ENCODE results near the gene MT1M.
"Not testable (repeated sequence)": the region's sequence is repeated elsewhere in the genome, so short reads cannot be mapped to it uniquely, and the experiment has no call there.

Gene MT1M

DNA sequence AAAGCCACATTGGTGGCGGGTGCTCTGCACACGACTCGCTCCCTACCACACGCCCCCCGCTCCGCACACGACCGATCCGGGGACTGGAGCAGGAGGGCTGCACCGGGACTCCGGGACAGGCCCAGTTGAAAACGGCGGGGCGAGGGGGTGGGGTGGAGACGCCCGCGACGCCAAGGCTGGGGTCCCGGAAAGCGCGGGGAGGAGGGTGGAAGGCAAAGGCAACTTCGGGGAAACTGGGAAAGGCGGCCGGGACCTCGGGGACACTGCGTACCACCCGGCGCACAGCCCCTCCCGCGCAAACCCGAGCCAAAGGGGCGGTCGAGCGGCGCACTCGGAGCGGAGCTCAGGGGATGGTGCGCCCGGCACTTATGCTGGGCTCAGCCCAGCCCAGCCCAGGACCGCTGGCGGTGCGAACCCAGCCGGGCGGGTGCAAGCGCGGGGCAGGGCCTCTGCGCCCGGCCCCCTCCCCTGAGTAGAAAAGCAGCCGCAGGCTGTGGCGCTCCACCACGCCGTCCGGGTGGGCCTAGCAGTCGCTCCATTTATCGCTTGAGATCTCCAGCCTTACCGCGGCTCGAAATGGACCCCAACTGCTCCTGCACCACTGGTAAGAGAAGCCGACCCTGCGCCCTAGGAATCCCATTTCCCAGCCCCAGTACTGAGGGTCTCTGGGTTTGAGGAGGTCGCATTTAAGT is at the start of gene MT1M:
Gene MT1M (plus strand): TSS at position 504 of the 692 bp plus-strand sequence. CDS start 73 bp downstream, at position 577.
- no peak for DNase-seq

DNA sequence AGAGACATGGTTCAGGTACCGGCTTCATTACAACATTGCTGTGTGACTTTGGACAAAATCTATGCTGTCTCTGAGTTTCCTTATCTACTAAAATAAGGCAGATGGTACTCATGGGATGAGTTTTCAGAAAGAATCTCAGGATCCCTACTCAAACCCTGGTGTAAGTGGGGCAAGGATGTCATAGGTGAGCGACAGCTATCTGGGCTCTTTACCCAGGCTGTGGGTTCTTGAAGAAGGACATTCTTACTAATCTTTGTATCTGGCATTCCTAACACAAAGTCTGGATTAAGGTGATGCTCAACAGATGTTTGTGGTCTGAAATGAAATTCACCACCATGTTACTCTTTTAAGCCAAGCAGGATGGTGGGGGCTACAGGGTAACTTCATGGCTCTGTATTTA is 49.5 kb upstream of the MT1M start:
- DNase-seq = not testable (repeated sequence)

DNA sequence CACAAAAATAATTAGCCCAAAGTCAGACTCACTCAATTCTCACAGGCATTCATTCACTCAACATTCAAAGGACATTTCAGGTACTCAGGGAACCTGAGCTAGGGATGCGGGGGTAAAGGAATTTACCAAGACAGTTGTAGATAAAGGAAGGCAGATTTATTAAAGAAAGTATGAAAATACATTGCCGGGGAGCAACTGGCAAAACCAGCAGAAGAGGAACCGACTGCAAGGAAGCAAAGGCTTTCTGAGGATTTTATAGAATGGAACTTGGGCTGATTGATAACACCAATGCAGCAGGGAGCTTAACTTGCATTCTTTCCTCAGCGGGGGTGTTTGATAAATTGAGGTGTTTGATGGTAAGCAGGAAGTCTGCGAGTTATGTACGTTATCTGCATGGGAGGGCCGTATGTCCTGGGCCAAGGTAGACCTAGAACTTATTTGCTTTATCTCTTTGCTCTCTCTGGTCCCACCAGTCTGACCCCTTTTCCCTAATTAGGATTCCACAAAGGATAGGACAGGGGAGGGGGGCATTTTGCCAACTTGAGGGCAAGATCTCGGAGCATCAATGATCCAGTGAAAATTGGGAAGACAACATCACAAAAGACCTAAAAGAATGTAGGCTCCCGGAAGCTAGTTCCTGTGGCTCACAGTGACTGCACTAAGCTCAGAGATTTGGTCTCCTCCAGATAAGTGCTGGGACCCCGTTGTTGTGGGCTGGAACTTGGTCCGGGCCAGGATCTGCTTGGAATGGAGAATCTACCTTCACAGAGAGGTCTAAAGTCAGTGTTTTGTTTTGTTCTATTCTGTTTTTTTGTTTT is 48.9 kb upstream of the MT1M start:
- DNase-seq = no peak

DNA sequence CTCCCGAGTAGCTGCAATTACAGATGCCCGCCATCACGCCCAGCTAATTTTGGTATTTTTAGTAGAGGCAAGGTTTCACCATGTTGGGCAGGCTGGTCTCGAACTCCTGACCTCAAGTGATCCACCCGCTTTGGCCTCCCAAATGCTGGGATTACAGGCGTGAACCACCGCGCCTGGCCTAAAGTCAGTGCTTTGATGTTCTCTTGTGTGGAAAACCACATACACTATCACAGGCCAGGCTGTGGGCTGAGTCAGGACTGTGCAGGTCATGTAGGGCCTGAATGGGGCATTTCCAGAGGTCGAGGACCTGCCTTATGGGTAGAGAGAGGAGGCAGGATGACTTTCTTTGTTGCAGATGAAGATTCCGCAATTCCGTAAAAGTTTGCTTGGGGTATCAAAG is 48.2 kb upstream of the MT1M start:
- no peak for DNase-seq

DNA sequence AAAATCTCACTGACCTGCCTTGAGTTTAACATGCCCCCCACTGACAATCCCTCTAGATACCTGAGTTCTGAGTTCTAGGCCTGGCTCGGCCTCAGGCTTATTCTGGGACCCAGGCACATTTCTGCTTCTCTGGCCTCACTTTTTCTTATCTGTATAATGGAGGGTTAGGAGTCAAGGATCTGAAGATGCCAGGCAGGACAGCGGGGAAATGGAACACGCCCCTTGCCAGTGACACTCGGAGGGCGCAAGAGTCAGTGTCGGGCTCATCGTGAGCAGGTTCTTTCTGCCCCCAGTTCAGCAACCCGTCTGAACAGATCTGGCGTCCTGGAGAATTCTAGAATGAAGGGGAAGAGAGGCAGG is 43.7 kb upstream of the MT1M start:
- DNase-seq = no peak

DNA sequence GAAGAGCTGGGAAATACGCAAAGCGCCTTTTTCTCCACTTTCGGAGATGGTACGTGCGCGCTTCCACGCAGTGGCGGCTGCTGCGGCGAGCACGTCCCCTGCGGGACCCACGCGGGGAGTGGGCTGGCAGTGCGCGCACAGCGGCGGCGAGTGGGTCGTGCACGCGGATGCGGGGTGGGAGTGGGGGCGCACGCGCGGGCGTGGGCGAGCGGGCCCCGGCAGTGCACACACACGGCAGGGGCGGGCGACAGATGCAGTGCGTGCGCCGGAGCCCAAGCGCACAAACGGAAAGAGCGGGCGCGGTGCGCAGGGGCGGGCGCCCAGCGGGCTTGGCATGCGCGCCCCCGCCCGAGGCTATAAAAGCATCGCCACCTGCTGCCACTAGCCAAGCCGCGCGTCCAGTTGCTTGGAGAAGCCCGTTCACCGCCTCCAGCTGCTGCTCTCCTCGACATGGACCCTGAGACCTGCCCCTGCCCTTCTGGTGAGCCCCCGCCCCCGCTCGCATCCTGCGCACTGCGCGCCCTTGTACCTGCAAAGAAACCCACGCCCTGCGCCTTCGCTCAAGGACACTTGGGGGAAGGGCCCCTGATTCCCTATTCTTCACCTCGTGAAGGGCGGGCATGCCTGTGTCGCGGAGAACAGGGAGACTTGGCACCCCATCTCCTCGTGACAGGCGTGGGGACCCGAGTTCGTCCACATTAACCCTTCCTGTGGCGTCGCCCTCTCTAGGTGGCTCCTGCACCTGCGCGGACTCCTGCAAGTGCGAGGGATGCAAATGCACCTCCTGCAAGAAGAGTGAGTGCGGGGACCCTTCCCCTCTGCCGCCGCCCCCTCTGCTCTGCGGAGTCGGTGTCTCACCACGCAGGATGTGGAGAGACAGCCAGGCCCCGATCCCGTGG is 43.1 kb upstream of the MT1M start, which contains the start of gene MT3:
Gene MT3 (plus strand): TSS at position 388 of the 899 bp plus-strand sequence. CDS start 63 bp downstream, at position 451.
- no peak for DNase-seq

DNA sequence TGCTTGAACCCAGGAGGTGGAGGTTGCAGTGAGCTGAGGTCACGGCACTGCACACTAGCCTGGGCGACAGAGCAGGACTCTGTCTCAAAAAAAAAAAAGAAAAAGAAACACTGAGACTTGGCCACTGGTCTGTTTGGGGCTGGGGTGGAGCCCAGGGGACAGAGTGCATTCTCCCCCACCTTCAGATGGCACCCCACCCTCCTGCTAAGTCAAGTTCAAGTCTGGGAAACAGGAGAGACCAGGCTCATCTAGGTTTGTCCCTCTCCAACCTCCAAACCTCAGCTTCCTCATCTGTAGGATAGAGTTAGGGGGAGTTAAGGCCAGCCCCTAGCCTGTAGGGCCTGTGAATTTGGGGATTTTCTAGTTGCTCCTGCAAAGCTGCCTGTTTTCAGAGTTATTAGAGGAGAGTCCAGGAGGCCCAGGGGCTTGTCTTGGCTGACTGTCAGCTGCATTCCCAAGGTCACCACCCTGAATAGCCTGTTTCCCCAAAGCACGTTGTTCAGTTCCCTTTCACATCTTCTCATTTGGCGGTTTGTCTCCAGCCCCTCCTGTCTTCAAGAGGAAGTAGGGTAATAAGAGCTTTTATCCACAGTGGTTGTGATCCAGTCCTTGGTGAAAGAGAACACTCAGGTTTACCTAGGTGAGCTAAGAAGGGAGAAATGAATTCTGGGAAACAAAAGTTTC is 40.9 kb upstream of the MT1M start:
- DNase-seq = no peak

DNA sequence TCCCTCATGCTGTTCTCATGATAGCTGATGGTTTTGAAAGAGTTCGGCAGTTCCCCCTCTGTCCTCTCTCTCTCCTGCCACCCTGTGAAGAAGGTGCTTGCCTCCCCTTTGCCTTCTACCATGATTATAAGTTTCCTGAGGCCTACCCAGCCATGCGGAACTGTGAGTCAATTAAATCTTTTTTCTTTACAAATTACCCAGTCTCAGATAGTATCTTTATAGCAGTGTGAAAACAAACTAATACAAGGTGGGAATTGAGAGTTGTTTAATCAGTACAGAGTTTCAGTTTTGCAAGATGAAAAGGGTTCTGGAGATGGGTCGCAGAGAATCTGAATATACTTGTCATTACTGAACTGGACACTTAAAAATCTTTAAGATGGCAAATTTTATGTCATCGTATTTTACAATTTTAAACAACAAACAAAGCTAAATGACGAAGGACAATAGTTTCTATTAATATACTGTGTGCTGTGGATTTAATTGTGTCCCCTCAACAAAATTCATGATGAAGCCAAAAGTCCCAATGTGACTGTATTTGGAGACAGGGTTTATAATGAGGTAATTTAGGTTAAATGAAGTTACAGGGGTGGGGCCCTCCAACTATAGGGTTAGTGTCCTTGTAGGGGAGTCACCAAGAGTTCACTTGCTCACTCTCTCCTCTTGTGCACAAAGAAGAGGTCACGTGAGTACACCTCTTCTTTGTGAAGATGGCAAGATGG is 38.7 kb upstream of the MT1M start:
- DNase-seq = no peak

DNA sequence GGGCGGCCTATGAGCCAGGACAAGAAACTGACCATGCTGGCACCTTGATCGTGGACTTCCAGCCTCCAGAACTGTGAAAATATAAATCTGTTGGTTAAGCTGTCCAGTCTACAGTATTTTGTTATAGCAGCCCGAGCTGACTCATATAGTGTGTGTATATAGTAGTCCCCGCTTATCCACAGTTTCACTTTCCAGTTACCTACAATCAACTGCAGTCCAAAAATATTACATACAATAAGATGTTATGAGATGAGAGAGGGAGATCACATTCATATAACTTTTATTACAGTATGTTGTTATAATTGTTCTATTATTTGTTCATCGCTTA is 38.2 kb upstream of the MT1M start:
- no peak for DNase-seq

DNA sequence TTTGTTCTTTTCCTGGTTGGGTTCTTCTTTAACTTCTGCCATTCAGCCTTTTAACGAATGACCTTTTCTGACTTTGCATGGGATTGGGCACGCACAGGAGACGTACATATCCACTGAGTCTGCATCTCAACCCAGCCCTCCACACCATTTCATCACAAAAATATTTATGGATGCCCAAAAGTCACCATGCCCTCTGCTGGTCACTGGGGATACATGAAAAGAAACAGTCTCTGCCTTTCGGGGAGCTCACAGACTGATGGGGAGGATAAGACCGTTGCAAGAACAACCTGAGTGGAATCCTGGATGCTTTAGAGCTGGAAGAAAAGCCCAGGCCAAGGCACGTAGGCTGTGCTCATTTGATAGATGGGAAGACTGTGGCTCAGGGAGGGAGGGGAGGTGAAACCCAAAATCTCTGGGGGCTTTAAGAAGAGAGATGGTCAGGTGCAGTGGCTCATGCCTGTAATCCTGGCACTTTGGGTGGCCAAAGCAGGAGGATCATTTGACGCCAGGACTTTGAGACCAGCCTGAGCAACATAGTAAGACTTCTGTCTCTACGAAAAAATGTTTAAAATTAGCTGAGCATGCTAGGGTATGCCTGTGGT is 32.0 kb upstream of the MT1M start:
- DNase-seq = peak; percentile 44

DNA sequence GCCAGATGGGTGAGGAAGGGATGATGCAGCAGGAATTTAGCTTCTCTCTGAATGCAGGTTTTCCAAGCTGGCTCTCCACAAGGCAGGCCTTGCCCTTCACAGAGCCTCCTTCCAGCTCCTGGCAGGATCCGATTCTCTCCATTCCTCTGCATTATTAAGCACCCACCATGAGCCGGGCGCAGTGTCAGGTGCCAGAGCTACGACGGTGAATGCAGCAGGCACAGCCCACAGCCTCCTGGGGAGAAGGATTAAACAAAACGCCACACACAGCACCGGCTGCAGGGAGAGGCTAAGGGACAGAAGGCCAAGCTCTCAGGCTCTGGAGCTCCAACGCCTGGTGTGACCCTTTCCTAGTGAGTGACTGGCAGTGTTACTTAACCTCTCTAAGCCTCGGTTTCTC is 31.1 kb upstream of the MT1M start:
- DNase-seq = no peak

DNA sequence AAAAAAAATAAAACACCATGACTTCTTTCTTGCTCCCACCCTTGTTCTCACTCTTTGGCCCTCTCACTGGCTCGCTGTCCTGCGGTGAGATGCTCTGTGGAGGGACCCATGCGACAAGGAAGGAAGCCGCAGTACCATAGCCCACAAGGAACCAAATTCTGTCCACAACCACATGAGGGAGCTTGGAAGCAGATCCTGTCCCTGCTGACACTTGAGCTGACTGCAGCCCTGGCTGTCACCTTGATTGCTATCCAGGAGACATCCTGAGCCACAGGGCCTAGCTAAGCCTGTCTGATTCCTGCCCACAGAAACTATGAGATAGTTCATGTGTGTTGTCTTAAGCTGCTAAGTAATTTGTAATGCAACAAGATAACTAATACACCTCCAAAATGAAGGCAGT is 28.9 kb upstream of the MT1M start:
- DNase-seq = peak; percentile 44

DNA sequence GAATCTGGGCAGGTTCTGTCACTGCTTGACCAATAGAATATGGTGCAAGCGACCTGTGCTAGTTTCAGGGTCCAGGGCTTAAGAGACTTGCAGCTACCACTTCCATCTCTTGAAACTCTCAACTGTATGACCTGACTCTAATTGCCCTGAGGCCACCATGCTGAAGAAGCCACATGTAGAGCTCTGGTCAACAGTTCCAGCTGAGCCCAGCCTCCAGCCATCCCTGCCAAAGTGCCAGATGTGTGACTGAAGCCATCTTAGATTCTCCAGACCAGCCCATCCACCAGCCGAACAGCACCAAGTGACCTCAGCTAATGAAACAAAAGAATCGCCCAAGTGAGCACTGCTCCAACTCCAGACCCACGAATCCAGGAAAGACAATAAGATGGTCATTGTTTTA is 27.5 kb upstream of the MT1M start:
- no peak for DNase-seq

DNA sequence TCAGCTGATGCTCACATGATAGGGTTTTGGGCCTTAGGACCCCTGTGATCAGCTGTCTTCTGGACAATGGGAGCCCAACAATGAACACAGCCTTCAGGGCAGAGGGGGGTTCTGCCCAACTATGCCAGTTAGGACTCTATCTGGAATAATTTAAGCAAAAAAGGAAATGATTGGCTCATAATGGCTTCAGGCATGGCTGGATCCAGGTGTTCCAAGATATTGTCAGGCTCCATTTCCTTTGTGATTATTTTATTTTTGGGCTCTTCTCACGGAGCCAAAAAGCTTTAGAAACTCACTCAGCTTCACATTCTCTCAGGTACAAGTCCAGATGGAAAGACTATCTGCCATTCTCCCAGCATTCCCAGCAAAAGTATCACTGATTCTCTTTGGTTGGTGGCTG is 27.0 kb upstream of the MT1M start:
- DNase-seq = no peak

DNA sequence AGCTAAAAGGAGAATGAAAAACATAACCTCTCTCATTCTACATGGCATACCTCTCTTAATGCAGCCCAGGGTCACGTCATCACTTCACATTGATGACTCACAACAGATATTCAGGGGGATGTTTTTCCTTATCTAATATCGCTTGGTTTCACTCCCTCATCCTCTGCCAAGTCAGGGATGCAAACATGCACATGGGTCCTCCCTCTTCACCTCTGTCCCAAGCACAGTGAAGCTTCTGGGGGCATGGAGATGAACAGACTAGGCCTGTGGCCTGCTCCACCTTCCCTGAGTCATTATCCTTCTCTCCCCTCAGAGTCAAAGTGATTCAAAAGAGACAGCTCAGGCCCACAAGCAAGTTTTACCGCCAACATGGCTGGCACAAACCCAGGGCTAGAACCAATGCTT is 26.4 kb upstream of the MT1M start:
- no peak for DNase-seq

DNA sequence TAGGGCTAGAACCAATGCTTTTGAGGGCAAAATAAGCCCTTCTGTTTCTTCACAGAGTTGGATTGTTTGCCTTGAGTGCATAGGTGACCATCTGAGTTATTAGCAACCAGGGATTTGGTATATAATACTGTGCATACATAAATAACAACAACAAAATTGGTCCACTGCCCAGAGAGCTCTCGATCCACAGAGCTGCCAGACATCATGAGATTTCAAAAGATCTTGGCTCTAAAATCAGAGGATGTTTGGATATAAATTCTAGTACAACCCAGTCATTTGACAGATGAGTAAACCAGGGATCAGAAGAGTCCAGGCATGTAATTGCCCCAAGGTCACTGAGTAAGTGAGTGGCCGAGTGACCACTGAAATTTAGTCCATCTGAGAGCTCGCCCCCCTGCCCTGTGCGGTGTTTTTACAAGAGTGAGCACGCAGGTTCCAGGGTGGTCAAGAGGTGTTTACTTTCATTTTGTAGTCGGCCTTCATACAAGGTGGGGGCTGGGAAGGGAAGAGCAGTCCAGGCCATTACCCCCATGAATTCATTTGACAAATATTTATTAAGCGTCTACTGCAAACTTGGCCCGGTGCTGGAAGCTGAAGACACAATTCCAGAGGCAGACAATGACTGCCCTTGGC is 25.9 kb upstream of the MT1M start:
- DNase-seq = no peak

DNA sequence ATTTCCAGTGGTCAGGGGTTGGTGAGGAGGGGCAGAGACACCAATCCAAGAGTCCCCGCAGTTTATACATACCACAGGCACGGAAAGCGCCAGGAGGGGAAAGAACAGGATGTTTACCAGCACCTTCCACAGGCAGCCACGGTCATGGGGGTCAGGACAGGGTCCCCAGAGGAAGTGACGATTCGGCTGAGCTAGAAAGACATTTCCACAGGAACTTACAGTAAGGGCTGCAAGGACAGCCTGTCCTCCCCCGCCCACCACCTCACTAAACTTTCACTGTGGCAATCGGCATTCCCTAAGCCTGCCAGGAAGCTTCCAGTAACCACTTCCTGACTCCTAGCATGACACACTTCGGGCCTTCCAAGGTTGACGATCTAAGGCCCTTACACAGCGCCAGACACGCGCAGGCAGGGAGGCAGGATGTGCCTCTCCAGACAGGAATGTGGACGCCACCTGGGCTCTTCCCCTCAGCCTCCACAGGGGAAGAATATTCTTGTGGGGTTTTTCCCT is 25.3 kb upstream of the MT1M start:
- no peak for DNase-seq

DNA sequence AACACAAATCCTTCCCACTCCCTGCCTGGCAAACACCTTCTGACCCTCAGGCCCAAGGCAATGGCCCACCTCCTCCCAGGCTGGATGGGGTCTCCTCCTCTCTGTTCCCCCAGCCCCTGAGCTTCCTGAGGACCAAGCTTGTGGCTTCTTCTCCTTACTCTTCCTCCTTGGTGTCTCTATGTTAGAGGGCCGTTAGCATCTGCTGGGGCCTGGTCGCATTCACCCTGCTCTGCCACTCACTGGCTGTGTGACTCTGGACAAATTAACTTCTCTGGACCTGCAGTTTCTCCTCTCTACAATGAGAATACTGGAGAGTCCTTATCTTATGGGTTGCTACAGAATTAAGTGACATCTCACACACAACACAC is 24.8 kb upstream of the MT1M start:
- DNase-seq = no peak

DNA sequence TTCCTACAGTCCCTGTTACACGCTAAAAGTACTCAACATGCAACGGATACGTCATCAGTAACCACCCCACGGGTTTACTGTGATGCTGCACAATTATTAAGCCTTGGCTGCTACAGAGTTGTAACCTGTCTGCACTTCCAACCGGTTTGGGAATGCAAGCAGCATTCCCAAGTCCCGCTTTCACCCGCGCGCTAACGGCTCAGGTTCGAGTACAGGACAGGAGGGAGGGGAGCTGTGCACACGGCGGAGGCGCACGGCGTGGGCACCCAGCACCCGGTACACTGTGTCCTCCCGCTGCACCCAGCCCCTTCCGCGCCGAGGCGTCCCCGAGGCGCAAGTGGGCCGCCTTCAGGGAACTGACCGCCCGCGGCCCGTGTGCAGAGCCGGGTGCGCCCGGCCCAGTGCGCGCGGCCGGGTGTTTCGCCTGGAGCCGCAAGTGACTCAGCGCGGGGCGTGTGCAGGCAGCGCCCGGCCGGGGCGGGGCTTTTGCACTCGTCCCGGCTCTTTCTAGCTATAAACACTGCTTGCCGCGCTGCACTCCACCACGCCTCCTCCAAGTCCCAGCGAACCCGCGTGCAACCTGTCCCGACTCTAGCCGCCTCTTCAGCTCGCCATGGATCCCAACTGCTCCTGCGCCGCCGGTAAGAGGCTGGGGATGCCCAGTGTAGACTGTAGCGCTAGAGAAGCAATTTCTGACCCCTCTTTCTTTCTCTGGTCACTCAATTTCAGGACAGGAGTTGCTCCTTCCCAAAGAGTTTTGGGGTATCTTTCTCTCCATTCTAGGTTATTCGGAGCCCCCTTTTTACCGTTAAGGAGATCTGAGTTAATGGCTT is 24.2 kb upstream of the MT1M start, which contains the start of gene MT2A:
Gene MT2A (plus strand): TSS at position 542 of the 833 bp plus-strand sequence. CDS start 72 bp downstream, at position 614.
- DNase-seq = peak; percentile 78

DNA sequence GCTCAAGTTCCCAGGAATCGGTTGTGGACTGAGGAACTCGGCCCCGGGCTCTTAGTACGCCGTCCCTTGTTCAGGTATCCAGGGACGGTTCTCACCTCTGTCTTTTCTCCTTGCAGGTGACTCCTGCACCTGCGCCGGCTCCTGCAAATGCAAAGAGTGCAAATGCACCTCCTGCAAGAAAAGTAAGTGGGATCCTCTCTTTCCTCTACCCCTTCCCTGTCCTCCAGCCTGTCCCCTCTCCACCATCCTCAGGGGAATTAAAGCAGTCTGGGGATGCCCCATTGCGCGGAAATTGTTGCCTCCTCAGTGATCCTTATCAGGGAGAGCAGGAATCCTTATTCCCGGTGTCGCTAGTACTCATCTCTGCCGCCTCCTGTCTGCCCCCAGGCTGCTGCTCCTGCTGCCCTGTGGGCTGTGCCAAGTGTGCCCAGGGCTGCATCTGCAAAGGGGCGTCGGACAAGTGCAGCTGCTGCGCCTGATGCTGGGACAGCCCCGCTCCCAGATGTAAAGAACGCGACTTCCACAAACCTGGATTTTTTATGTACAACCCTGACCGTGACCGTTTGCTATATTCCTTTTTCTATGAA is 23.5 kb upstream of the MT1M start:
- no peak for DNase-seq
